ENCODE results near the gene DIPK1A. TPM values are rescaled to one million over a fixed set of nuclear protein-coding genes. Genes with fewer than 3 reads are reported as not detected.

Gene DIPK1A
- total RNA-seq, 2 donors from 2014 or later = 14.3 to 14.4 TPM

DNA sequence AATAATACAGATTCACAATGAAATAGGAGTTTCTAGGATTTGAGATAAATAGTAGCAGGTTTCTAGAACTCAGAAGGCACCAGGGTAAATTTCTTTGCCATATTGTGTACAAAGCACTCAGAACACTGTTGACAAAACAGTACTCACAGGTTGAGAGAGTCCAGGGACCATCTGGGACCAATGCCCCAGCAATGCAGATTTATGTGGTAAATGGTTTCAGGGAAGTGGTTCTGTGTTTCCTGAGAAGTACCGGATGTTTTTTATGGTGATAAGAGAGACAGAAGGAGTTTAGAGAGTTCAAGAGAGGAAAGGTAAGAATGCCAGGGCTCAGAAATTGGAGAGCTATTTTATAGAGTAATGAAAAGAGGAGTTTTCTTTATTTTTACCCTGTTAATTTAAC is 29.6 kb upstream of the DIPK1A start:
- Histone ChIP-seq H3K27me3 (no peaks in the 10 kb centered on the region), H3K27ac (no peak overlapping the region), H3K36me3 (no peaks in the 10 kb centered on the region), H3K4me3 (no peak overlapping the region), H3K9ac (ENCODE audit: low read depth in 2 of 2, low read length in 2 of 2) (no peak overlapping the region), H3K4me1 (no peaks in the 10 kb centered on the region), H3K9me3 (no peaks in the 10 kb centered on the region)
- intact Hi-C loops (cut with DNase I) = no loop called here
- TF ChIP-seq, protein P1, sequence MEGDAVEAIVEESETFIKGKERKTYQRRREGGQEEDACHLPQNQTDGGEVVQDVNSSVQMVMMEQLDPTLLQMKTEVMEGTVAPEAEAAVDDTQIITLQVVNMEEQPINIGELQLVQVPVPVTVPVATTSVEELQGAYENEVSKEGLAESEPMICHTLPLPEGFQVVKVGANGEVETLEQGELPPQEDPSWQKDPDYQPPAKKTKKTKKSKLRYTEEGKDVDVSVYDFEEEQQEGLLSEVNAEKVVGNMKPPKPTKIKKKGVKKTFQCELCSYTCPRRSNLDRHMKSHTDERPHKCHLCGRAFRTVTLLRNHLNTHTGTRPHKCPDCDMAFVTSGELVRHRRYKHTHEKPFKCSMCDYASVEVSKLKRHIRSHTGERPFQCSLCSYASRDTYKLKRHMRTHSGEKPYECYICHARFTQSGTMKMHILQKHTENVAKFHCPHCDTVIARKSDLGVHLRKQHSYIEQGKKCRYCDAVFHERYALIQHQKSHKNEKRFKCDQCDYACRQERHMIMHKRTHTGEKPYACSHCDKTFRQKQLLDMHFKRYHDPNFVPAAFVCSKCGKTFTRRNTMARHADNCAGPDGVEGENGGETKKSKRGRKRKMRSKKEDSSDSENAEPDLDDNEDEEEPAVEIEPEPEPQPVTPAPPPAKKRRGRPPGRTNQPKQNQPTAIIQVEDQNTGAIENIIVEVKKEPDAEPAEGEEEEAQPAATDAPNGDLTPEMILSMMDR (IDR thresholded peaks at IDR 0.05) = no peak
- no peak for DNase-seq

DNA sequence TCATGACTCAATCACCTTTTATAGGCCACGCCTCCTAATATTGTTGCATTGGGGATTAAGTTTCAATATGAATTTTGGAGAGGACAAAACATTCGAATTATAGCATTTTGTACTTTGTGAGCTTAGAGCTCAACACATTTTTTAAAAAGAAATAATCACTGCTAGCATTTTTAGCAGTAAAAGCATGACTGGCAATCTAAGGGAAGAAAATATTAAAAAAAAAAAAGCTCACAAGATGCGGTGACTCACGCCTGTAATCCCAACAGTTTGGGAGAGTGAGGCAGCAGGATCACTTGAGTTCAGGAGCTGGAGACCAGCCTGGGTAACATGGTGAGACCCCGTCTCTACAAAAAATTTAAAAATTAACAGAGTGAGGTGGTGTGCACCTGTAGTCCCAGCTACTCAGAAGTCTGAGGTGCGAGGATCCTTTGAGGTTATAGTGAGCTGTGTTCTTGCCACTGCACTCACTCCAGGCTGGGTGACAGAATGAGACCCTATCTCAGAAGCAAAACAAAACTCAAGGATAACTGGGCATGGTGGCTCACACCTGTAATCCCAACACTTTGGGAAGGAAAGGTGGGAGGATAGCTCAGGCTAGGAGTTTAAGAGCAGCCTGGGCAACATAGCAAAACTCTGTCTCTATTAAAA is 28.8 kb upstream of the DIPK1A start:
- Histone ChIP-seq H3K36me3 (no peaks in the 10 kb centered on the region), H3K27ac (no peak overlapping the region), H3K27me3 (no peaks in the 10 kb centered on the region), H3K4me3 (no peak overlapping the region), H3K9me3 (no peaks in the 10 kb centered on the region), H3K4me1 (no peaks in the 10 kb centered on the region), H3K9ac (ENCODE audit: low read depth in 2 of 2, low read length in 2 of 2) (no peak overlapping the region)
- intact Hi-C loops (cut with DNase I) = no loop called here
- no peak for DNase-seq
- TF ChIP-seq, protein P1 (IDR thresholded peaks at IDR 0.05) = no peak

DNA sequence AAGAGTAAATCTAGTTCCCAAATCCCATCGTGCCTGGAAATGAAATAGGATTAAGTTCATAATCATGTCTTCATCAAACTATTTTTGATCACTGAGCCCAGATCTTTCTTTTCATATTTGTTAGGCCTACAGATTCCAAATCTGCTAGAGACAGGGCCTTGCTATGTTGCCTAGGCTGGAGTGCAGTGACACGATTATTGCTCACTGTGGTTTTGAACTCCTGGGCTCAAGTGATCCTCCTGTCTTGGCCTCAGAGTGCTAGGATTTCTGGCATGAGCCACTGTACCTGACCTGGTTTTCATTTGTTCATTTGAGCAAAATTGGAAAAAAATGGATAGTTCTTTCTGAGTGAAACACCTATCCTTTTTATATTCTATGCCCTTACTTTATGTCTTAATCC is 28.0 kb upstream of the DIPK1A start:
- Histone ChIP-seq H3K4me3 (no peak overlapping the region), H3K4me1 (no peaks in the 10 kb centered on the region), H3K36me3 (no peaks in the 10 kb centered on the region), H3K27ac (no peak overlapping the region), H3K27me3 (no peaks in the 10 kb centered on the region), H3K9ac (ENCODE audit: low read depth in 2 of 2, low read length in 2 of 2) (no peak overlapping the region), H3K9me3 (no peaks in the 10 kb centered on the region)
- DNase-seq = no peak
- intact Hi-C loops (cut with DNase I) = no loop called here
- TF ChIP-seq, protein P1 (IDR thresholded peaks at IDR 0.05) = no peak

DNA sequence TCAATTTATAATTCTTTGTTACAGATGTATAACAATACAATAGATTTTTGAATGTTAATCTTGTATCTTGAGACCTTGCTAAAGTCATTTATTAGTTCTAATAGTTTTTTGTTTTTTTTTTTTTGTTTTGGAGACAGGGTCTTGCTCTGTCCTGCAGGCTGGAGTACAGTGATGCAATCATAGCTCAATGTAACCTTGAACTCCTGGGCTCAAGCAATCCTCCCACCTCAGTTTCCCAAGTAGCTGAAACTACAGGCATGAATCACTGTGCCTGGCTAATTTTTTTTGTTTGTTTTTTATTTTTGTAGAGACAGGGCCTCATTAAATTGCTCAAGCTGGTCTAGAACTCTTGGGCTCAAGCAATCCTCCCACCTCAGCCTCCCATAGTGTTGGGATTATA is 26.2 kb upstream of the DIPK1A start:
- intact Hi-C loops (cut with DNase I) = no loop called here
- Histone ChIP-seq H3K9ac (ENCODE audit: low read depth in 2 of 2, low read length in 2 of 2) (no peak overlapping the region), H3K4me3 (no peak overlapping the region), H3K36me3 (no peaks in the 10 kb centered on the region), H3K27ac (no peak overlapping the region), H3K27me3 (no peaks in the 10 kb centered on the region), H3K4me1 (no peaks in the 10 kb centered on the region), H3K9me3 (no peaks in the 10 kb centered on the region)
- TF ChIP-seq, protein P1 (IDR thresholded peaks at IDR 0.05) = no peak
- DNase-seq = no peak

DNA sequence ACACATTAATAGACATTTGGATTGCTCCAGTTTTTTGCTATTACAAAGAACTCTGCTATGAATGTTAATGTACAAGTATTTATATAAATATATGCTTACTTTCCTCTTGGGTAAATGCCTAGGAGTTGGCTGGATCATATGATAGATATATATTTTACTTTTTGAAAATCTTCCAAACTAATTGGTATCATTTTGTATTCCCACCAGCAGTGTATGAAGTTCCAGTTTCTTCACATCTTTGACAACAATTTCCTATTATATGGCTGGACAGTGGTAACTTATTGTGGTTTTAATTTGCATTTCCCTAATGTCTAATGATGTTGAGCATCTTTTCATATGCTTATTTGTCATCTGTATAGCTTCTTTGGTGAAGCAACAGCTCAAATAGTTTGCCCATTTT is 23.8 kb upstream of the DIPK1A start:
- TF ChIP-seq, protein P1 (IDR thresholded peaks at IDR 0.05) = no peak
- no peaks in the 10 kb centered on the region for H3K27me3 ChIP-seq
- H3K9ac ChIP-seq (ENCODE audit: low read depth in 2 of 2, low read length in 2 of 2) = no peak overlapping the region
- no peak for DNase-seq
- H3K36me3 ChIP-seq = no peaks in the 10 kb centered on the region
- H3K4me3 ChIP-seq = no peak overlapping the region
- H3K4me1 ChIP-seq = no peaks in the 10 kb centered on the region
- intact Hi-C loops (cut with DNase I) = no loop called here
- H3K9me3 ChIP-seq = no peaks in the 10 kb centered on the region
- H3K27ac ChIP-seq = no peak overlapping the region

Measured in colonic mucosa (tissue), 4 donors.